Kidney (tissue), 14 donors: ENCODE results near the gene PNMA6E. TPM values are rescaled to one million over a fixed set of nuclear protein-coding genes. Genes with fewer than 3 reads are reported as not detected.

Source experiments
- DNase-seq, 5 donors: peaks; one replicate each; pipeline ENCODE4 v3.0.0-alpha.2; 2013 to 2020
- FAIRE-seq: peaks from 2 replicates; lab custom pipeline; 2012; peaks lifted over from hg19 to GRCh38; lab: Jason Lieb, UNC
- H3K27ac ChIP-seq, 2 donors: one replicate each; pipeline ENCODE4 v1.7.0; 2013; ENCODE audit warnings: low read depth in 2 of 2, low read length in 2 of 2, inconsistent platforms in 1 of 2
- H3K27me3 ChIP-seq: one replicate; pipeline ENCODE4 v1.7.1; 2013; ENCODE audit warnings: low read length, inconsistent platforms; ENCODE audit not compliant: control insufficient read depth, insufficient read depth
- H3K36me3 ChIP-seq, 3 donors: one replicate each; pipeline versions ENCODE4 v1.7.0 to v1.7.1; 2013; ENCODE audit warnings: low read length in 3 of 3, control low read depth in 1 of 3, inconsistent platforms in 1 of 3; ENCODE audit not compliant: insufficient read depth in 3 of 3, control insufficient read depth in 2 of 3
- H3K4me1 ChIP-seq, 3 donors: one replicate each; pipeline versions ENCODE4 v1.7.0 to v1.7.1; 2013; ENCODE audit warnings: low read length in 3 of 3, inconsistent platforms in 1 of 3, low read depth in 1 of 3; ENCODE audit not compliant: control insufficient read depth in 2 of 3, insufficient read depth in 2 of 3
- H3K4me3 ChIP-seq, 3 donors: one replicate each; pipeline versions ENCODE4 v1.7.0 to v1.8.1; 2013; ENCODE audit warnings: low read length in 3 of 3, control low read depth in 1 of 3, inconsistent platforms in 1 of 3
- H3K9ac ChIP-seq, 3 donors: one replicate each; pipeline versions ENCODE4 v1.7.0 to v1.7.1; 2013; ENCODE audit warnings: low read length in 3 of 3, control low read depth in 1 of 3, inconsistent platforms in 1 of 3
- H3K9me3 ChIP-seq, 3 donors: one replicate each; pipeline versions ENCODE4 v1.7.0 to v1.7.1; 2013; ENCODE audit warnings: low read length in 3 of 3, control low read depth in 1 of 3, inconsistent platforms in 1 of 3; ENCODE audit not compliant: control insufficient read depth in 2 of 3, insufficient read depth in 1 of 3
- intact Hi-C: fragments of 100-400 bp; cut with DNase I; formaldehyde crosslinking; loops from one replicate; pipeline ENCODE4 v1.11.1; 2022
- polyA plus RNA-seq: library from polyadenylated mRNA; stranded (reverse); fragments of 350-450 nt; fragmentation: Illumina TruSeq; extraction: RNeasy Lipid Tissue Mini Kit (QIAGEN cat#74804); gene quantifications from one replicate; pipeline ENCODE4 v1.2.3, GENCODE V29; 2014; ENCODE audit warnings: low read depth, low replicate concordance; ENCODE audit not compliant: insufficient read depth
- total RNA-seq: library from RNA; stranded (reverse); fragmentation: NEBNext Ultra II Directional; extraction: Animal tissue kit (Norgen Biotek cat#: 25700); gene quantifications from one replicate; pipeline ENCODE4 v1.2.1, GENCODE V29; 2021
- TF ChIP-seq, protein P1 (sequence below): IDR thresholded peaks from 3 replicates; pipeline ENCODE4 v1.5.1; 2012; ENCODE audit warnings: mild to moderate bottlenecking, moderate library complexity, borderline replicate concordance; ENCODE audit not compliant: insufficient read depth; ENCODE audit errors: extremely low read depth
- donor health status: control.
- donor health status: control.
- donor health status: control.
- donor health status: control.
- donor health status: control.
- donor health status: DM: yes; HTN: yes; CAD: no.
- donor health status: Normal renal cell carcinoma (clear cell type).

Gene PNMA6E
- total and polyA plus RNA-seq, 2 donors from 2014 or later: not detected

DNA sequence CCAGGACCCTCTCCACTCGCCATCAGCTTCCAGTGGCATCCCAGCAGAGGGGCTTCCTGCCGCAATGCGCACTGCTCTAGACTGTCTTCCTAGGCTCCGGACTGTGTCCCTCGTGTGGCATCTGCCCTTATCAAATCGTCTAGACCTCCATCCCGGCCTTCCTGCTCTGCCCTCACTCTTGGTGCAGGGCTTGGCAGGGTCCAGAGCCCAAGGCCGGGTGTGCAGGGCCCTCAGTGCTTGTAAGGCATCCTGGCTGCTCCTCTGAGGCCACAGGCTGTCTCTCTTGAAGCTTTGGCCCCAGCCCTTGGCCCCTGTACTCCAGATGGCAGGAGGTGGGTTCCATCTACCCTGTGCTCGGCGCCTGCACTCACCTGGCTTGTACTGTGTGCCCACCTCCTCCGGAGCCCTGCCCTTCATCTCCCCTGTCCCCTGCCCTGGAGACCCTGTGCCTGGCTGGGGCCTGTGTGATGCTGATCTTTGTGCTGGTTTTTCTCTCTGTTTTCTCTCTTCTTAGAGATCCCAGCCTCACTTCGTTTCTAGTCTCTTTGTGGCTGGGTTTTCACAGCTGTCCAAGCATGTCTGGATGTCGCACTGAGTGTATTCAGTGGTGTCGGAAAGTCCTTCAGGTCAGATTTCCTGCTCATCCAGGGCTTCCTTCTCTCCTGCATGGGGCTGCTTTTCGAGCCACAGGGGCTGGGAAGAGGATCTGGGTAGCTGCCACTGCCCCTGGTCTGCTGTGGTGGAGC is 48.4 kb upstream of the PNMA6E start:
- H3K4me3 ChIP-seq: no peak overlapping the region
- DNase-seq: no peak
- TF ChIP-seq, protein P1, sequence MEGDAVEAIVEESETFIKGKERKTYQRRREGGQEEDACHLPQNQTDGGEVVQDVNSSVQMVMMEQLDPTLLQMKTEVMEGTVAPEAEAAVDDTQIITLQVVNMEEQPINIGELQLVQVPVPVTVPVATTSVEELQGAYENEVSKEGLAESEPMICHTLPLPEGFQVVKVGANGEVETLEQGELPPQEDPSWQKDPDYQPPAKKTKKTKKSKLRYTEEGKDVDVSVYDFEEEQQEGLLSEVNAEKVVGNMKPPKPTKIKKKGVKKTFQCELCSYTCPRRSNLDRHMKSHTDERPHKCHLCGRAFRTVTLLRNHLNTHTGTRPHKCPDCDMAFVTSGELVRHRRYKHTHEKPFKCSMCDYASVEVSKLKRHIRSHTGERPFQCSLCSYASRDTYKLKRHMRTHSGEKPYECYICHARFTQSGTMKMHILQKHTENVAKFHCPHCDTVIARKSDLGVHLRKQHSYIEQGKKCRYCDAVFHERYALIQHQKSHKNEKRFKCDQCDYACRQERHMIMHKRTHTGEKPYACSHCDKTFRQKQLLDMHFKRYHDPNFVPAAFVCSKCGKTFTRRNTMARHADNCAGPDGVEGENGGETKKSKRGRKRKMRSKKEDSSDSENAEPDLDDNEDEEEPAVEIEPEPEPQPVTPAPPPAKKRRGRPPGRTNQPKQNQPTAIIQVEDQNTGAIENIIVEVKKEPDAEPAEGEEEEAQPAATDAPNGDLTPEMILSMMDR: no peak
- H3K9me3 ChIP-seq: no peaks in the 10 kb centered on the region
- no peak for FAIRE-seq
- H3K9ac ChIP-seq: no peak overlapping the region
- H3K27ac ChIP-seq: no peak overlapping the region
- no peaks in the 10 kb centered on the region for H3K4me1 ChIP-seq
- intact Hi-C loops: no loop called here
- H3K27me3 ChIP-seq: no peaks in the 10 kb centered on the region
- no peaks in the 10 kb centered on the region for H3K36me3 ChIP-seq

DNA sequence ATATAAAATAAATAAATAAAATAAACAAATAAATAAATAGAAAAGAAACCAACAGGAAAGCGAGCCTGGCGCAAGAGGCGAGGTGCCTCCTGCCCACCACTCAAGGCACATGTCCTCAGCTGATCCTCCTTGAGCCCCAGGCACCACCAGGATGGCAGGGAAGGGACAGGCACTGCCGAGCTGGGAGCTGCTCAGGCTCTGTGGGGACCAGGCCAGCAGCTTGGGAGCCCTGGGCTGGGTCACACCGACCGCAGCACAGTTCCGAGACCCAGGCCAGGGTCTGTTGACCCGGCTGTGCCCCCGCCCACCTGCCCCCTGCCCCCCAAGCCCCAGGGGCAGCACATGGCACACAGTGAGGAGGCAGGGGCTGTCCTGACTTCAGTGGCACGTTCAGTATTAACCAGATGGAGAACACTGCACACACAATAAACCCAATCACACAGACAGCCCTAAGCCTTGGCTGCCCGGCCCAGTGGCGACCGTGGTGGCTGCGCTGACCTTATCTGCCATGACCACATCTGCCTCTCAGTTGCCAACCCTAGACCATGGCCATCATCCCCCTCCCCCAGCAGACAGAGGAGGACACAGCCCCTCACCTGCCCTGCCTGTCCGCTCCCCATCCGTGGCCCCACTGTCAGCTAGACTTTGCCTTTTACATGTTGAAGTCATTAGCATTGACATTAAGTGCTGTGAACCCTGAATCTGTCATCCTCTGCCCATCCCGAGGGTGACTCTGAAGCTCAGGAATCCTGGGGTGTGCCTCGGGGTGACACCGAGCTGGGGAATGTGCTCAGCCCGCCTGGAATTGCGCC is 47.6 kb upstream of the PNMA6E start:
- Histone ChIP-seq H3K9me3 (no peaks in the 10 kb centered on the region), H3K4me1 (no peaks in the 10 kb centered on the region), H3K27me3 (no peaks in the 10 kb centered on the region), H3K4me3 (no peak overlapping the region), H3K27ac (no peak overlapping the region), H3K36me3 (no peaks in the 10 kb centered on the region), H3K9ac (no peak overlapping the region)
- TF ChIP-seq, protein P1: no peak
- DNase-seq (peak in 1 of 5 donors; percentile 63), FAIRE-seq (no peak)
- intact Hi-C loops: no loop called here

DNA sequence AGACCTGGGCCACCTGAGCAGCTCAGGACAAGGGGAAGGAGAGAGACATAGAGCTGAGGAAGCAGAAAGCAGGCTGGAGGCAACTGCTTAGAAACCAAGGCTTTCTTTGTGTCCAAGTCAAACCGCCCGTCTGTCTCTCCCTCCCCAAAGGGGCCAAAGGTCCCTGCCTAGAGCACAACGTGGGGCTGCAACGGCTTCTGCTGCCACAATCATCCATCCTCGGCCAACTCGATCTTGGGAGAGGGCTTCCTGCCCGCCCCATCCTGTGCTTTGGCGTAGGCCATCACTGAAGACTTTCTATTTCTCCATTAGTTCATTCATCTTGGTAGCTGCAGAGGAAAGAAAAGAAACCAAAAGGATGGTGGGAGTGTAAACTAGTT is 46.4 kb upstream of the PNMA6E start:
- TF ChIP-seq, protein P1: no peak
- Histone ChIP-seq H3K4me3 (no peak overlapping the region), H3K9ac (no peak overlapping the region), H3K4me1 (no peaks in the 10 kb centered on the region), H3K27me3 (no peaks in the 10 kb centered on the region), H3K36me3 (no peaks in the 10 kb centered on the region), H3K9me3 (no peaks in the 10 kb centered on the region), H3K27ac (no peak overlapping the region)
- FAIRE-seq (no peak), DNase-seq (no peak)
- intact Hi-C loops: no loop called here
